ENCODE data around the gene SIGLEC14. TPM values are rescaled to one million over a fixed set of nuclear protein-coding genes. Genes with fewer than 3 reads are reported as not detected.

SIGLEC14 gene
- total and polyA plus RNA-seq, 7 donors = 0.55 to 10.2 (median 5.4) TPM; not detected in 1

- peaks cover 0 to 49% (median 45%) of the 10 kb centered on the region in 4 donors for H3K4me1 ChIP-seq
- peak; percentile 79 to 85 (median 82) for TF ChIP-seq POLR2AphosphoS5 (IDR thresholded peaks at IDR 0.05)
- TF ChIP-seq POLR2A (IDR thresholded peaks at IDR 0.05) = peak in 1 of 2 donors; percentile 39
- TF ChIP-seq EP300 (IDR thresholded peaks at IDR 0.05) = peak in 1 of 4 donors; percentile 26
- no peak for TF ChIP-seq CTCF (IDR thresholded peaks at IDR 0.05)
- peaks cover 7 to 27% (median 14%) of the 10 kb centered on the region in 4 donors for H3K36me3 ChIP-seq
- peak overlapping the region; percentile 98 to 100 (median 100) for H3K27ac ChIP-seq
- H3K9me3 ChIP-seq = no peaks in the 10 kb centered on the region
- 5 to 7% methylated on average over 18 to 19 of the region's 21 CpGs for WGBS, 2 donors
- H3K27me3 ChIP-seq = no peaks in the 10 kb centered on the region
- intact Hi-C loops (cut with DNase I) = loop anchor here (1.0 kb wide), 1 partner anchor 13 kb away; no protein-coding TSS in a partner anchor
- DNase-seq = peak; percentile 89
- H3K4me3 ChIP-seq = peak overlapping the region; percentile 89 to 97 (median 96)
Observed at GRCh38 chr19:51690454-51691073, 43.9 kb upstream of the SIGLEC14 start.

GRCh38 chr19:51689751-51690453 is 43.3 kb upstream of the SIGLEC14 start:
- Histone ChIP-seq H3K36me3 (peaks cover 7 to 20% (median 8%) of the 10 kb centered on the region in 4 donors), H3K4me1 (peaks cover 0 to 48% (median 44%) of the 10 kb centered on the region in 4 donors), H3K27me3 (no peaks in the 10 kb centered on the region), H3K27ac (peak overlapping the region; percentile 98 to 100 (median 100)), H3K9me3 (no peaks in the 10 kb centered on the region), H3K4me3 (peak overlapping the region; percentile 89 to 97 (median 96))
- TF ChIP-seq POLR2A (IDR thresholded peaks at IDR 0.05) = no peak
- WGBS, 2 donors = 1 to 2% methylated on average over 21 of the region's 21 CpGs
- peak; percentile 80 for DNase-seq
- intact Hi-C loops (cut with DNase I) = loop anchor here (1.0 kb wide), 1 partner anchor 323 kb away; no protein-coding TSS in a partner anchor

DNA sequence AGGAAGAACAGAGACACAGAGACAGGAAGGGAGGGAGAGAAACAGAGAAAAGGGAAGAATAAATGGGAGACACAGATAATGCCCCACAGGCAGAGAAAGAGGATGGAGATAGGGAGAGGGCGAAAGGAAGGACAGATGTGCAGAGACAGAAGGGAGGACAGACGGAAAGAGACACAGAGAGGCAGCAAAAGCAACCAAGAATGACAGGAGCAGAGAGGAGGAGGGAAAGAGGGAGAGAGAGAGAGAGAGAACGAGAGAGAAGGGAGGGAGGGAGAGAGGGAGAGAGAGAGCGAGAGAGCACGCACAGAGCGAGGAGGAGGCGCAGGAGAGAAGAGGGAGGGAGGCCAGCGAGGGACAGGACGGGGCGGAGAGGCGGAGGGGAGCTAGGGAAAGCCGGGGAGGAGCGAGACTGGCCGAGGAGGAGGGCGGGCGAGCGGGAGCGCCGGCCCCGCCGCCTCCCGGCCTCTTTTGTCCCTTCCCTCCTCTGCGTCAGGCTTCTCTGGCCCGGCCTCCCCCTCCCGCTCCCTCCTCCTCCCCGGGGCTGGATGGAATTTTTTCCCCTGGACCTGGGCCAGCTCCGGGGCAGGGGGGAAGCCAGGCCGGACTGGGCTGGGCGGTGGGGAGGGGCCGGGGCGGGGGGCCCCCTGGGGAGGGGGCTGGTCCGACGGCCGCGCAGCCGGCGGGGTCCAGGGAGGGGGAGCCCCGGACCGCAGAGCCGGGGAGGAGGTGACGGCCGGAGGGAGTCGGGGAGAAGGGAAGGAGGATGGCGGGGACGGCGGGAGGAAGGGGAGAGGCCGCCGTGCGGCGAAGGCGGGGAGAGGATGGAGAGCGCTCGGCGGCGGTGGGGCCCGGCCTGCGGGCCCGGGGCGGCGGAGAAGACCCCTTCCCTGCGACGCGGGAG is 42.3 kb upstream of the SIGLEC14 start:
- peaks cover 0 to 44% (median 40%) of the 10 kb centered on the region in 4 donors for H3K4me1 ChIP-seq
- H3K27me3 ChIP-seq = no peaks in the 10 kb centered on the region
- 1 to 2% methylated on average over 63 of the region's 63 CpGs for WGBS, 2 donors
- TF ChIP-seq CTCF (IDR thresholded peaks at IDR 0.05) (no peak), POLR2A (IDR thresholded peaks at IDR 0.05) (peak; percentile 53 to 56), EP300 (IDR thresholded peaks at IDR 0.05) (peak in 1 of 4 donors; percentile 36), POLR2AphosphoS5 (IDR thresholded peaks at IDR 0.05) (peak; percentile 76 to 86 (median 78))
- DNase-seq = peak; percentile 97
- H3K4me3 ChIP-seq = peak overlapping the region; percentile 89 to 97 (median 96)
- intact Hi-C loops (cut with DNase I) = loop anchor here (1.0 kb wide), 1 partner anchor 322 kb away; no protein-coding TSS in a partner anchor
- peak overlapping the region; percentile 98 to 100 (median 100) for H3K27ac ChIP-seq
- H3K9me3 ChIP-seq = no peaks in the 10 kb centered on the region
- H3K36me3 ChIP-seq = peaks cover 0 to 10% (median 0%) of the 10 kb centered on the region in 4 donors

GRCh38 chr19:51687791-51688670 is 41.4 kb upstream of the SIGLEC14 start:
- DNase-seq = peak; percentile 88
- peak in 1 of 4 donors; percentile 19 for TF ChIP-seq POLR2AphosphoS5 (IDR thresholded peaks at IDR 0.05)
- no peak for TF ChIP-seq EP300 (IDR thresholded peaks at IDR 0.05)
- no peak for TF ChIP-seq CTCF (IDR thresholded peaks at IDR 0.05)
- no peaks in the 10 kb centered on the region for H3K9me3 ChIP-seq
- intact Hi-C loops (cut with DNase I) = no loop called here
- H3K27me3 ChIP-seq = no peaks in the 10 kb centered on the region
- peaks cover 0 to 35% (median 33%) of the 10 kb centered on the region in 4 donors for H3K4me1 ChIP-seq
- WGBS, 2 donors = 6 to 27% methylated on average over 22 of the region's 22 CpGs
- peak overlapping the region; percentile 30 to 97 (median 92) for H3K4me3 ChIP-seq
- peak overlapping the region; percentile 98 to 100 (median 100) for H3K27ac ChIP-seq
- peaks cover 0 to 1% (median 0%) of the 10 kb centered on the region in 4 donors for H3K36me3 ChIP-seq

All from sigmoid colon (tissue), 7 donors.